GM12873 (cell line): ENCODE data around the gene COG2.

Experiments
- CTCF ChIP-seq: IDR thresholded peaks from 2 replicates; pipeline ENCODE4 v1.5.1; 2012; ENCODE audit warnings: low read depth, mild to moderate bottlenecking, moderate library complexity, low read length, control low read depth; ENCODE audit not compliant: insufficient read depth; ENCODE audit errors: missing control alignments

The COG2 gene

GRCh38 chr1:230618537-230618936 is 23.7 kb upstream of the COG2 start:
- no peak for TF ChIP-seq CTCF

- TF ChIP-seq CTCF = no peak
Measured at GRCh38 chr1:230620649-230621323, 21.5 kb upstream of the COG2 start.

- TF ChIP-seq CTCF = no peak
Measured at GRCh38 chr1:230621324-230622030, 20.8 kb upstream of the COG2 start.

GRCh38 chr1:230622151-230622550 is 20.1 kb upstream of the COG2 start:
- no peak for TF ChIP-seq CTCF

GRCh38 chr1:230624097-230624713 is 18.1 kb upstream of the COG2 start:
- no peak for TF ChIP-seq CTCF

- TF ChIP-seq CTCF = no peak
Measured at GRCh38 chr1:230626232-230626631, 16.0 kb upstream of the COG2 start.

GRCh38 chr1:230627767-230628166 is 14.5 kb upstream of the COG2 start:
- TF ChIP-seq CTCF = no peak
